T-helper 1 cell treated with Interleukin-12 subunit alpha and Interleukin-12 subunit beta and Interleukin-4 antibody, amounts not matched to agents 30 μg/mL and 1 μg/mL, for 36 hours (primary cell): Measurements from ENCODE around the gene GRHL1.

Experiments
- H3K27ac Mint-ChIP-seq: one replicate; pipeline ENCODE4 v1.8.0; 2021; ENCODE audit warnings: mild to moderate bottlenecking, mixed read lengths
- H3K27me3 Mint-ChIP-seq: one replicate; pipeline ENCODE4 v1.8.0; 2021; ENCODE audit warnings: low read depth, mixed read lengths
- H3K36me3 Mint-ChIP-seq: one replicate; pipeline ENCODE4 v1.8.0; 2021; ENCODE audit warnings: low read depth, mixed read lengths
- H3K4me1 Mint-ChIP-seq: one replicate; pipeline ENCODE4 v1.8.0; 2021; ENCODE audit warnings: low read depth, mixed read lengths
- H3K4me3 Mint-ChIP-seq: one replicate; pipeline ENCODE4 v1.8.0; 2021; ENCODE audit warnings: mild to moderate bottlenecking, moderate library complexity, mixed read lengths
- H3K9me3 Mint-ChIP-seq: one replicate; pipeline ENCODE4 v1.8.0; 2021; ENCODE audit warnings: mixed read lengths

Gene GRHL1

GRCh38 chr2:9971890-9972289 lies 20.4 kb downstream of the GRHL1 start:
- H3K27me3 Mint-ChIP-seq = no peaks in the 10 kb centered on the region
- no peak overlapping the region for H3K27ac Mint-ChIP-seq
- H3K4me1 Mint-ChIP-seq = peaks cover 6% of the 10 kb centered on the region
- H3K36me3 Mint-ChIP-seq = no peaks in the 10 kb centered on the region
- H3K4me3 Mint-ChIP-seq = no peak overlapping the region
- no peaks in the 10 kb centered on the region for H3K9me3 Mint-ChIP-seq

GRCh38 chr2:9972621-9973479 lies 21.4 kb downstream of the GRHL1 start:
- Mint-ChIP-seq H3K4me3 (no peak overlapping the region), H3K4me1 (peaks cover 8% of the 10 kb centered on the region), H3K27ac (no peak overlapping the region), H3K36me3 (no peaks in the 10 kb centered on the region), H3K9me3 (no peaks in the 10 kb centered on the region), H3K27me3 (no peaks in the 10 kb centered on the region)

GRCh38 chr2:9973690-9974089 lies 22.2 kb downstream of the GRHL1 start:
- Mint-ChIP-seq H3K36me3 (no peaks in the 10 kb centered on the region), H3K27ac (no peak overlapping the region), H3K9me3 (no peaks in the 10 kb centered on the region), H3K4me1 (peaks cover 8% of the 10 kb centered on the region), H3K4me3 (no peak overlapping the region), H3K27me3 (no peaks in the 10 kb centered on the region)

- H3K36me3 Mint-ChIP-seq = no peaks in the 10 kb centered on the region
- H3K27ac Mint-ChIP-seq = no peak overlapping the region
- H3K9me3 Mint-ChIP-seq = no peaks in the 10 kb centered on the region
- no peak overlapping the region for H3K4me3 Mint-ChIP-seq
- no peaks in the 10 kb centered on the region for H3K27me3 Mint-ChIP-seq
- peaks cover 8% of the 10 kb centered on the region for H3K4me1 Mint-ChIP-seq
These were observed 22.9 kb downstream of the GRHL1 start for GRCh38 chr2:9974343-9974742.

- Mint-ChIP-seq H3K4me3 (no peak overlapping the region), H3K4me1 (peaks cover 12% of the 10 kb centered on the region), H3K9me3 (no peaks in the 10 kb centered on the region), H3K27me3 (peaks cover 3% of the 10 kb centered on the region), H3K27ac (no peak overlapping the region), H3K36me3 (no peaks in the 10 kb centered on the region)
These were observed 23.8 kb downstream of the GRHL1 start for GRCh38 chr2:9975328-9975727.

- Mint-ChIP-seq H3K27ac (no peak overlapping the region), H3K4me3 (no peak overlapping the region), H3K9me3 (no peaks in the 10 kb centered on the region), H3K4me1 (peaks cover 16% of the 10 kb centered on the region), H3K27me3 (peaks cover 3% of the 10 kb centered on the region), H3K36me3 (no peaks in the 10 kb centered on the region)
These were observed 24.4 kb downstream of the GRHL1 start for GRCh38 chr2:9975805-9976447.

- Mint-ChIP-seq H3K36me3 (no peaks in the 10 kb centered on the region), H3K27ac (peak overlapping the region; percentile 77), H3K27me3 (peaks cover 13% of the 10 kb centered on the region), H3K9me3 (no peaks in the 10 kb centered on the region), H3K4me1 (peaks cover 15% of the 10 kb centered on the region), H3K4me3 (peak overlapping the region; percentile 64)
These were observed 28.5 kb downstream of the GRHL1 start for GRCh38 chr2:9979977-9980376.

GRCh38 chr2:9980520-9980919 lies 29.0 kb downstream of the GRHL1 start:
- Mint-ChIP-seq H3K36me3 (no peaks in the 10 kb centered on the region), H3K4me3 (no peak overlapping the region), H3K4me1 (peaks cover 15% of the 10 kb centered on the region), H3K27ac (no peak overlapping the region), H3K27me3 (peaks cover 18% of the 10 kb centered on the region), H3K9me3 (no peaks in the 10 kb centered on the region)

- Mint-ChIP-seq H3K4me3 (no peak overlapping the region), H3K27me3 (peaks cover 19% of the 10 kb centered on the region), H3K27ac (no peak overlapping the region), H3K9me3 (no peaks in the 10 kb centered on the region), H3K4me1 (peaks cover 13% of the 10 kb centered on the region), H3K36me3 (no peaks in the 10 kb centered on the region)
These were observed 30.2 kb downstream of the GRHL1 start for GRCh38 chr2:9981655-9982054.

GRCh38 chr2:9982248-9982647 lies 30.8 kb downstream of the GRHL1 start:
- H3K4me1 Mint-ChIP-seq = peaks cover 13% of the 10 kb centered on the region
- no peaks in the 10 kb centered on the region for H3K36me3 Mint-ChIP-seq

GRCh38 chr2:9982891-9983290 lies 31.4 kb downstream of the GRHL1 start:
- Mint-ChIP-seq H3K27me3 (peaks cover 19% of the 10 kb centered on the region), H3K9me3 (no peaks in the 10 kb centered on the region), H3K36me3 (no peaks in the 10 kb centered on the region), H3K4me3 (no peak overlapping the region), H3K27ac (no peak overlapping the region), H3K4me1 (peaks cover 12% of the 10 kb centered on the region)

More at GRCh38 chr2:9982248-9982647, 30.8 kb downstream of the GRHL1 start:
- Mint-ChIP-seq H3K27ac (no peak overlapping the region), H3K9me3 (no peaks in the 10 kb centered on the region), H3K4me3 (no peak overlapping the region), H3K27me3 (peaks cover 19% of the 10 kb centered on the region)

- no peaks in the 10 kb centered on the region for H3K9me3 Mint-ChIP-seq
- no peak overlapping the region for H3K4me3 Mint-ChIP-seq
- H3K4me1 Mint-ChIP-seq = peaks cover 12% of the 10 kb centered on the region
- no peaks in the 10 kb centered on the region for H3K36me3 Mint-ChIP-seq
- peaks cover 19% of the 10 kb centered on the region for H3K27me3 Mint-ChIP-seq
- H3K27ac Mint-ChIP-seq = no peak overlapping the region
These were observed 32.1 kb downstream of the GRHL1 start for GRCh38 chr2:9983401-9984216.

GRCh38 chr2:9984217-9984739 lies 32.8 kb downstream of the GRHL1 start:
- no peak overlapping the region for H3K4me3 Mint-ChIP-seq
- H3K27me3 Mint-ChIP-seq = peaks cover 19% of the 10 kb centered on the region
- peaks cover 12% of the 10 kb centered on the region for H3K4me1 Mint-ChIP-seq
- no peaks in the 10 kb centered on the region for H3K9me3 Mint-ChIP-seq
- no peak overlapping the region for H3K27ac Mint-ChIP-seq
- H3K36me3 Mint-ChIP-seq = no peaks in the 10 kb centered on the region

- H3K27ac Mint-ChIP-seq = no peak overlapping the region
- H3K36me3 Mint-ChIP-seq = no peaks in the 10 kb centered on the region
These were observed 33.5 kb downstream of the GRHL1 start for GRCh38 chr2:9984871-9985480.

More at GRCh38 chr2:9984871-9985480, 33.5 kb downstream of the GRHL1 start:
- Mint-ChIP-seq H3K4me1 (peaks cover 9% of the 10 kb centered on the region), H3K4me3 (no peak overlapping the region), H3K27me3 (peaks cover 17% of the 10 kb centered on the region), H3K9me3 (no peaks in the 10 kb centered on the region)
